ENCODE measurements around the gene SMPD1.
"Not testable (repeated sequence)": the region's sequence is repeated elsewhere in the genome, so short reads cannot be mapped to it uniquely, and the experiment has no call there.

Gene SMPD1

GRCh38 chr11:6390718-6391469 is 620 bp downstream of the SMPD1 start:
- no peak for DNase-seq

- DNase-seq, result no peak
These were observed 1.4 kb downstream of the SMPD1 start for GRCh38 chr11:6391537-6392134.

- not testable (repeated sequence) for DNase-seq
These were observed 2.0 kb downstream of the SMPD1 start for GRCh38 chr11:6392251-6392650.

- DNase-seq, result no peak
These were observed 3.9 kb downstream of the SMPD1 start for GRCh38 chr11:6393989-6394670.

- DNase-seq, result no peak
These were observed 5.3 kb downstream of the SMPD1 start for GRCh38 chr11:6395470-6396060.

- no peak for DNase-seq
These were observed 6.9 kb downstream of the SMPD1 start for GRCh38 chr11:6397156-6397555.

GRCh38 chr11:6397636-6398035 is 7.4 kb downstream of the SMPD1 start:
- no peak for DNase-seq

GRCh38 chr11:6400431-6401345 is 10.4 kb downstream of the SMPD1 start:
- DNase-seq, result no peak

- no peak for DNase-seq
These were observed 11.2 kb downstream of the SMPD1 start for GRCh38 chr11:6401464-6401863.

GRCh38 chr11:6402061-6402470 is 11.8 kb downstream of the SMPD1 start:
- DNase-seq, result no peak

- peak; percentile 83 for DNase-seq
These were observed 12.3 kb downstream of the SMPD1 start for GRCh38 chr11:6402561-6402981.

GRCh38 chr11:6403539-6403938 is 13.3 kb downstream of the SMPD1 start:
- DNase-seq, result no peak

GRCh38 chr11:6404342-6405051 is 14.2 kb downstream of the SMPD1 start:
- DNase-seq, result no peak

GRCh38 chr11:6405052-6405667 is 14.9 kb downstream of the SMPD1 start:
- no peak for DNase-seq

- DNase-seq, result no peak
These were observed 15.6 kb downstream of the SMPD1 start for GRCh38 chr11:6405846-6406245.

GRCh38 chr11:6406370-6406769 is 16.1 kb downstream of the SMPD1 start:
- DNase-seq, result no peak

- DNase-seq, result no peak
These were observed 20.6 kb downstream of the SMPD1 start for GRCh38 chr11:6410695-6411430.

- DNase-seq, result no peak
These were observed 21.3 kb downstream of the SMPD1 start for GRCh38 chr11:6411594-6412031.

GRCh38 chr11:6413791-6414201 is 23.5 kb downstream of the SMPD1 start:
- DNase-seq, result peak; percentile 92

- DNase-seq, result peak; percentile 100
These were observed 24.6 kb downstream of the SMPD1 start for GRCh38 chr11:6414874-6415328.

Measured in MV-4-11 (cell line).